GM12878 (cell line): Measurements from ENCODE around the gene PDLIM5. TPM values are rescaled to one million over a fixed set of nuclear protein-coding genes. Genes with fewer than 3 reads are reported as not detected.

Experiments
- ATAC-seq: fragments of 200-7000 bp; cut with Tn5 transposase; 3 replicates; pipeline ENCODE4 v1.9.1; 2020; ENCODE audit warnings: mild to moderate bottlenecking, moderate library complexity
- BruUV-seq: library from RNA; stranded (reverse); fragments of 400-500 nt; replicated peaks from 2 replicates; lab custom pipeline; 2021; lab: Mats Ljungman, UMichigan
- CTCF ChIA-PET: fragments of 300-600 bp; sonication (Branson Sonifier 250); formaldehyde crosslinking; extraction: SDS; loops from one replicate; lab custom pipeline; 2021; ENCODE audit warnings: inconsistent platforms; lab: Yijun Ruan, JAX
- POLR2A ChIA-PET: fragments of 350-600 bp; formaldehyde crosslinking; extraction: SDS; loops from one replicate; lab custom pipeline; 2021; ENCODE audit warnings: inconsistent platforms; lab: Charles Lee
- RAD21 ChIA-PET: fragments of 300-600 bp; sonication (Branson Sonifier 250); formaldehyde crosslinking; loops from one replicate; lab custom pipeline; 2023; ENCODE audit warnings: antibody characterized with exemption; ENCODE audit not compliant: unreplicated experiment; lab: Charles Lee
- SMC1A ChIA-PET: fragments of 300-600 bp; sonication (Branson Sonifier 250); formaldehyde crosslinking; loops from one replicate; lab custom pipeline; 2023; ENCODE audit not compliant: unreplicated experiment, uncharacterized antibody; lab: Charles Lee
- DNase-seq: peaks from one replicate; pipeline ENCODE4 v3.0.0-alpha.2; 2011; ENCODE audit warnings: low read depth, low spot score
- FAIRE-seq: peaks from 3 replicates; lab custom pipeline; 2011; peaks lifted over from hg19 to GRCh38; lab: Jason Lieb, UNC
- H2AFZ ChIP-seq: 2 replicates; pipeline ENCODE4 v1.6.0; 2011; ENCODE audit warnings: low read depth, low read length, control low read depth; ENCODE audit not compliant: control insufficient read depth
- H3K27ac ChIP-seq: 2 replicates; pipeline ENCODE4 v1.5.1; 2011; ENCODE audit warnings: control low read depth; ENCODE audit not compliant: control insufficient read depth, insufficient read depth
- H3K27me3 ChIP-seq, 2 experiments: replicated peaks in 1 of 2; 2 replicates each; pipeline versions ENCODE4 v1.6.0 to v1.6.1; 2011; ENCODE audit warnings: low read length in 1 of 2; ENCODE audit not compliant: control insufficient read depth in 2 of 2, insufficient read depth in 2 of 2
- H3K36me3 ChIP-seq, 2 experiments: 2 replicates each; pipeline ENCODE4 v1.5.1; 2011; ENCODE audit warnings: low read length in 1 of 2; ENCODE audit not compliant: control insufficient read depth in 2 of 2, insufficient read depth in 2 of 2
- H3K4me1 ChIP-seq: 2 replicates; pipeline ENCODE4 v1.6.1; 2011; ENCODE audit warnings: mild to moderate bottlenecking, low read length, moderate library complexity, mixed read lengths; ENCODE audit not compliant: control insufficient read depth, insufficient read depth
- H3K4me2 ChIP-seq: 2 replicates; pipeline ENCODE4 v1.6.0; 2011; ENCODE audit warnings: control low read depth; ENCODE audit not compliant: control insufficient read depth, insufficient read depth
- H3K4me3 ChIP-seq: fragments of 200-600 bp; sonication (generic); 2 replicates; pipeline ENCODE4 v1.5.1; 2016
- H3K79me2 ChIP-seq: 2 replicates; pipeline ENCODE4 v1.6.0; 2011; ENCODE audit warnings: low read length; ENCODE audit not compliant: control insufficient read depth, insufficient read depth
- H3K9ac ChIP-seq: 2 replicates; pipeline ENCODE4 v1.8.0; 2011; ENCODE audit warnings: low read length, control low read depth, mixed read lengths; ENCODE audit not compliant: control insufficient read depth, insufficient read depth
- H3K9me3 ChIP-seq: replicated peaks from 3 replicates; pipeline ENCODE4 v1.5.1; 2011; ENCODE audit warnings: mild to moderate bottlenecking, low read length; ENCODE audit not compliant: control insufficient read depth, insufficient read depth
- H4K20me1 ChIP-seq: 2 replicates; pipeline ENCODE4 v1.6.0; 2011; ENCODE audit not compliant: control insufficient read depth, insufficient read depth
- ATF2 ChIP-seq: IDR thresholded peaks from 2 replicates; pipeline ENCODE4 v1.6.1; 2012; ENCODE audit warnings: low read length, inconsistent platforms
- BCL11A ChIP-seq: IDR thresholded peaks from 2 replicates; pipeline ENCODE4 v1.6.1; 2011; ENCODE audit warnings: low read depth, low read length
- CHD1 ChIP-seq: IDR thresholded peaks from 2 replicates; pipeline ENCODE4 v1.6.1; 2012; ENCODE audit warnings: low read depth, low read length, improper control_type of control experiment
- CHD2 ChIP-seq: IDR thresholded peaks from 2 replicates; pipeline ENCODE4 v1.6.1; 2011; ENCODE audit warnings: low read depth, low read length, improper control_type of control experiment, borderline replicate concordance
- GABPA ChIP-seq: IDR thresholded peaks from 2 replicates; pipeline ENCODE4 v1.6.1; 2014; ENCODE audit warnings: antibody characterized with exemption, low read depth, mild to moderate bottlenecking, inconsistent platforms
- HDAC2 ChIP-seq: fragments of 200-600 bp; sonication (generic); IDR thresholded peaks from 2 replicates; pipeline ENCODE4 v1.6.1; 2017
- RAD21 ChIP-seq: IDR thresholded peaks from 2 replicates; pipeline ENCODE4 v1.6.1; 2011; ENCODE audit warnings: mild to moderate bottlenecking, low read depth, low read length, moderate library complexity; ENCODE audit not compliant: insufficient read depth
- RELA ChIP-seq: fragments of 450-650 bp; IDR thresholded peaks from 2 replicates; pipeline ENCODE4 v1.8.0; 2014; ENCODE audit warnings: borderline replicate concordance; ENCODE audit not compliant: partially characterized antibody
- SMARCA5 ChIP-seq: fragments of 450-650 bp; IDR thresholded peaks from 2 replicates; pipeline ENCODE4 v1.6.1; 2017; ENCODE audit warnings: mild to moderate bottlenecking
- STAT3 ChIP-seq: IDR thresholded peaks from 2 replicates; pipeline ENCODE4 v1.6.1; 2011; ENCODE audit warnings: low read depth, low read length, improper control_type of control experiment
- USF1 ChIP-seq: IDR thresholded peaks from 2 replicates; pipeline ENCODE4 v1.6.1; 2011; ENCODE audit warnings: borderline replicate concordance, low read depth, mild to moderate bottlenecking, moderate library complexity, mixed read lengths, low read length; ENCODE audit not compliant: insufficient read depth; ENCODE audit errors: extremely low read length
- ZNF207 ChIP-seq: fragments of 450-650 bp; IDR thresholded peaks from 2 replicates; pipeline ENCODE4 v1.6.1; 2014; ENCODE audit warnings: antibody characterized with exemption, mild to moderate bottlenecking, borderline replicate concordance
- ZNF217 ChIP-seq: fragments of 450-650 bp; IDR thresholded peaks from 2 replicates; pipeline ENCODE4 v1.6.1; 2017; ENCODE audit warnings: antibody characterized with exemption, mild to moderate bottlenecking
- ZNF687 ChIP-seq: fragments of 450-650 bp; IDR thresholded peaks from 2 replicates; pipeline ENCODE4 v1.6.1; 2017; ENCODE audit warnings: mild to moderate bottlenecking, moderate library complexity
- WGBS: methylation state at CpG from one replicate; pipeline ENCODE4 v1.1.6; 2016; ENCODE audit warnings: low lambda C conversion rate; ENCODE audit not compliant: insufficient replicate concordance, insufficient coverage; ENCODE audit errors: missing lambda C conversion rate; 5-methylcytosine and 5-hydroxymethylcytosine counted together
- in situ Hi-C: fragments of 300-500 bp; cut with MboI; formaldehyde crosslinking; loops from 9 replicates; pipeline ENCODE4 v1.14.3; 2018; ENCODE audit warnings: mixed read lengths
- intact Hi-C: fragments of 100-400 bp; cut with micrococcal nuclease; formaldehyde crosslinking; loops from one replicate; pipeline ENCODE4 v1.14.2; 2022; ENCODE audit not compliant: unreplicated experiment
- polyA plus RNA-seq, 11 experiments: library from polyadenylated mRNA; depleted of rRNA in 4 of 11; unstranded in 6 of 11; stranded (reverse) in 5 of 11; fragments of >200 nt; fragmentation: Nextera tagmentation in 4 of 11; fragmentation: Illumina TruSeq in 1 of 11; extraction: Ambion mirVana in 4 of 11; extraction: Trizol in 1 of 11; gene quantifications; 1 replicate in 1 of 11; 2 replicates in 10 of 11; pipeline versions ENCODE4 v1.2.1 to v1.2.3, GENCODE V29; 2011 to 2016; ENCODE audit warnings: inconsistent platforms in 2 of 11, missing spikeins in 2 of 11, low read depth in 1 of 11
- total RNA-seq, 4 experiments: library from RNA; depleted of rRNA in 3 of 4; stranded (reverse); fragments of >200 nt in 3 of 4; fragmentation: Illumina TruSeq in 1 of 4; extraction: Trizol in 1 of 4; gene quantifications; 2 replicates each; pipeline versions ENCODE4 v1.2.1 to v1.2.3, GENCODE V29; 2013 to 2021
- TF ChIP-seq, protein P1 (sequence below): fragments of 450-650 bp; formaldehyde crosslinking; IDR thresholded peaks from 2 replicates; pipeline ENCODE4 v1.5.0; 2022; ENCODE audit warnings: mild to moderate bottlenecking, missing genetic modification characterization

PDLIM5 gene
- total and polyA plus RNA-seq, 10 of the 15 experiments (the other 5 are each of a cell fraction or from before 2014, with no cell fraction given), result 10.0 to 52.9 (median 20.7) TPM

DNA sequence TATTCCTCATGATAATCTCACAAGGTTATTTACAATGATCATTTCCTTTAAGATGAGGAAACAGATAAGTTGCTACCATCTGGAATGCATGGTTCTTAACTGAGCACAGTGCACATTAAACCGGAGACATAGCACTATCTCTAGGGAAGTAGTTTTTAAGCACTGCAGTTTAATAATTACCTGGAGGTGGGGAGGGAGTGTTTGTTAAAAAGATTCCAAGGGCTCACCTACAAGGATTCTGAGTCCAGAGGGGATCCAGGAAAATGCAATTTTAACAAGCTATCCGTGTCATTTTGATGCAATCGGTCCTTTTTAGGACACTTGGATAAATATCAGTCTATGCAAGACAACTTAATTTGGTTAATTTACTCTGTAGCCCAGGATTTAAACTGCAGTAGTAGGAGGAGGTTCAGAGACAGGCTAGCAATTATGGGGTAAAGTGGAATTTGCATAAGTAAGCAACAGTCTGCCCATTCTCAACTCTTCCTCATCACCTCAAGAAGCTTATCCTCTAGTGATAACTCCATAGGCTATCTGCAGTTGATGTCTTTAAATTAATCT is 2.8 kb upstream of the PDLIM5 start:
- Histone ChIP-seq H2AFZ (no peak overlapping the region), H4K20me1 (no peaks in the 10 kb centered on the region), H3K27me3 (no peaks in the 10 kb centered on the region), H3K27ac (no peak overlapping the region), H3K9me3 (no peaks in the 10 kb centered on the region), H3K4me2 (no peak overlapping the region), H3K4me1 (peaks cover 5% of the 10 kb centered on the region; the same call in 1 of the 2 replicates), H3K4me3 (no peak overlapping the region), H3K9ac (no peak overlapping the region), H3K79me2 (peaks cover 19% of the 10 kb centered on the region), H3K36me3 (no peaks in the 10 kb centered on the region)
- ChIA-PET POLR2A (interaction anchor here (0.5 to 0.6 kb wide), 2 partner anchors 32 to 172 kb away, joined by 5 read pairs; no protein-coding TSS in a partner anchor), RAD21 (interaction anchor here (1.1 to 1.2 kb wide), 2 partner anchors 42 to 77 kb away, joined by 3 to 4 read pairs; no protein-coding TSS in a partner anchor), CTCF (interaction anchor here (1.2 kb wide), 1 partner anchor 41 kb away, joined by 7 read pairs; no protein-coding TSS in a partner anchor), SMC1A (interaction anchor here (0.9 to 1.2 kb wide), 3 partner anchors 42 to 131 kb away, joined by 3 to 5 read pairs (median 3); no protein-coding TSS in a partner anchor)
- 53% methylated on average over 3 of the region's 3 CpGs for WGBS
- no peak for ATAC-seq
- BruUV-seq, result no TSS peak
- FAIRE-seq, result no peak
- in situ Hi-C loops, result no loop called here
- intact Hi-C loops, result no loop called here
- no peak for DNase-seq
- TF ChIP-seq, protein P1, sequence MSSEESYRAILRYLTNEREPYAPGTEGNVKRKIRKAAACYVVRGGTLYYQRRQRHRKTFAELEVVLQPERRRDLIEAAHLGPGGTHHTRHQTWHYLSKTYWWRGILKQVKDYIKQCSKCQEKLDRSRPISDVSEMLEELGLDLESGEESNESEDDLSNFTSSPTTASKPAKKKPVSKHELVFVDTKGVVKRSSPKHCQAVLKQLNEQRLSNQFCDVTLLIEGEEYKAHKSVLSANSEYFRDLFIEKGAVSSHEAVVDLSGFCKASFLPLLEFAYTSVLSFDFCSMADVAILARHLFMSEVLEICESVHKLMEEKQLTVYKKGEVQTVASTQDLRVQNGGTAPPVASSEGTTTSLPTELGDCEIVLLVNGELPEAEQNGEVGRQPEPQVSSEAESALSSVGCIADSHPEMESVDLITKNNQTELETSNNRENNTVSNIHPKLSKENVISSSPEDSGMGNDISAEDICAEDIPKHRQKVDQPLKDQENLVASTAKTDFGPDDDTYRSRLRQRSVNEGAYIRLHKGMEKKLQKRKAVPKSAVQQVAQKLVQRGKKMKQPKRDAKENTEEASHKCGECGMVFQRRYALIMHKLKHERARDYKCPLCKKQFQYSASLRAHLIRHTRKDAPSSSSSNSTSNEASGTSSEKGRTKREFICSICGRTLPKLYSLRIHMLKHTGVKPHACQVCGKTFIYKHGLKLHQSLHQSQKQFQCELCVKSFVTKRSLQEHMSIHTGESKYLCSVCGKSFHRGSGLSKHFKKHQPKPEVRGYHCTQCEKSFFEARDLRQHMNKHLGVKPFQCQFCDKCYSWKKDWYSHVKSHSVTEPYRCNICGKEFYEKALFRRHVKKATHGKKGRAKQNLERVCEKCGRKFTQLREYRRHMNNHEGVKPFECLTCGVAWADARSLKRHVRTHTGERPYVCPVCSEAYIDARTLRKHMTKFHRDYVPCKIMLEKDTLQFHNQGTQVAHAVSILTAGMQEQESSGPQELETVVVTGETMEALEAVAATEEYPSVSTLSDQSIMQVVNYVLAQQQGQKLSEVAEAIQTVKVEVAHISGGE, result no peak
- TF ChIP-seq USF1, result no peak
- no peak for TF ChIP-seq ZNF687
- TF ChIP-seq ZNF217, result no peak
- no peak for TF ChIP-seq ATF2
- no peak for TF ChIP-seq ZNF207
- no peak for TF ChIP-seq CHD1
- no peak for TF ChIP-seq RAD21
- TF ChIP-seq HDAC2, result no peak
- TF ChIP-seq STAT3, result no peak
- TF ChIP-seq GABPA, result no peak
- TF ChIP-seq CHD2, result no peak
- no peak for TF ChIP-seq BCL11A
- no peak for TF ChIP-seq SMARCA5
- no peak for TF ChIP-seq RELA
